CD4-positive, alpha-beta T cell treated with Interleukin-6 at 100 ng/mL for 8 hours (primary cell): ENCODE data around the gene FAM174B.
"Not testable (repeated sequence)": the region's sequence is repeated elsewhere in the genome, so short reads cannot be mapped to it uniquely, and the experiment has no call there.

Source experiments
- DNase-seq: peaks from one replicate; pipeline ENCODE4 v3.0.0-alpha.2; 2020; ENCODE audit warnings: mixed read lengths, low spot score

FAM174B gene

DNA sequence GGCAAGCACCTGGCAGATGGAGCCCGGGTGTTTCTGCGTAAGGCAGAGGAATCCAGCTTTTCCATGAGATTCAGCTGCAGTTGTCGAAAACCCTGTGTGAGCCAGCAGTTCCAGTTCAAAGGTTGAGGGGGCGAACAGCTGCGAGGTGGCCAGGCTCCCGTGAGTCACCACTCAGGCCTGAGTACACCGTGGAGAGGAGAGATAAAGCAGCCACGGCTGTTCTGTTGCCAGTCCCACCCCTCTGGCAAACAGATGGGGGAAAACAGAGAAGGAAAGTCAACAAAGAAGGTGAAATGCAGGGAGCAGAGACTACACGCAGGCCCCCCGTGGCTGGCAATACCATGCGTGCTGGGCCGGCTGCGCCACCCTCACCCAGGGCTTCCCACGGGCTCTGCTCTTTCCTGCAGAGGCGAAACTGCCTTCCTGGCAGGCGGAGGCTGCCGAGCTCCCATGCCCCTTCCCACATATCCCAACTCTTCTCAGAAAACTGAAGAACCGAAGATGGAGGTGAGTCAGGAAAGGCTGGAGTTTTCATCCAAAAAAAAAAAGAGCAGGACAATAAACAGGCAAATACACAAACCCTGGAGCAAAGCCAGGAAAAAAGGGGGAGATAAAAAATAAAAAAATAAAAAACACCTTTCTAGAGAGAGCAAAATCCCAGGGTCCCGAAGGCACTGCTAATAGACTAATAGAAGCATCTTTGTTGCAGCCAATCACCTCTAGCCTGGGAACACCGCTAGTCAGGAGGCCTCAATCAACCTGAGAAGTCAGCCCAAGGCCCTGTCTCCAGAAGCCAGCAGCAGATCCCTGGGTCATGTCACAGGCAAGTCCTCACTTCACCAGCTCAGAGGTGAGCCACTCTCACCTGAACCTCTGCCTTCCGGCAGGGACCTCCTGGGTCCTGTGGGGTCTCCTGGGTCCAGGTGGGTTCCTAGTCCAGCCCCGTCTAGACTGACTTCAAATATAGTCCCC lies 37.7 kb downstream of the FAM174B start:
- DNase-seq, result no peak

DNA sequence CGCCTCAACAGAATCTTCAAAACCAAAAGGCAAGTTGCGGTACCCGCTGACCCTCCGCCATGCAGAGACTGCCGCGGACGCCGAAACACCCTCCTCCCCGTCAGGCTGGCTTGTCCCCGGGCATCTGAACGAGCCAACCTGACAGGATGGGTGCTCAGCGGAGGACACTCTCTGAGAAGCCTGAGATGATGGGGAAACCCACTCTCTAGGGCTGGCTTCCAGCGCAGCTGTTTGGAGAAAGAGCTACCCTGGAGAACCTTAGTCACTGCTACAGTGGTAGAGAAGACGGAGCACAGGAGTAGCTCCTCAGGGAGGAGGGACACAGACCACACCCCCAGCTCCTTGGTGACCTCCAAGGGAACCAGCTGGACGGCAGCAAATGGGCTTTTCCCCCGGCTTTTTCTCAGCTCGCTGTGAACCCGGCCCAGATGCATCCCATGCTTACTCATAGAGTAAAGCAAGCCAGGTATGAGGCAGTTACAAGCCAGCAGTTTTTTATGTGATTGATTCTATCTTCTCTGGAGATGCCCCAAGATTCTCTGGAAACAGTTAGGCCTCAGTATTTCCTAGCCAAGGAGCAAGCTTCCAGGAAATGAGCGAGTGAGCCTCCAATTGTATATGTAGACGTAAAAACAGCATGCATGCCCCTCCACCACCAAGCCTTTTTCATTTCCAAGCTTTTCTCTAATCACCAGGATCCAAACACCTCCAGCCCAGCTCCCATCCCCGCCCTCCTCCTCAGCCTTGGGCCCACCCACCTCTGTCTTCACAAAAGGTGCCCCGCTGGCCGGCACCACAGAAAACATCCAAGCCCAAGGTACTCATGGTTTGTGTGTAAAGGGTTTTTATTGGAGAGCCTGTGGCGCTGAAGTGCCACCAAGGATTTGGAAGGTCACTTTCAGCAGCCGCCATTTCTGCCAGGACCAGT lies 38.7 kb downstream of the FAM174B start:
- no peak for DNase-seq

DNA sequence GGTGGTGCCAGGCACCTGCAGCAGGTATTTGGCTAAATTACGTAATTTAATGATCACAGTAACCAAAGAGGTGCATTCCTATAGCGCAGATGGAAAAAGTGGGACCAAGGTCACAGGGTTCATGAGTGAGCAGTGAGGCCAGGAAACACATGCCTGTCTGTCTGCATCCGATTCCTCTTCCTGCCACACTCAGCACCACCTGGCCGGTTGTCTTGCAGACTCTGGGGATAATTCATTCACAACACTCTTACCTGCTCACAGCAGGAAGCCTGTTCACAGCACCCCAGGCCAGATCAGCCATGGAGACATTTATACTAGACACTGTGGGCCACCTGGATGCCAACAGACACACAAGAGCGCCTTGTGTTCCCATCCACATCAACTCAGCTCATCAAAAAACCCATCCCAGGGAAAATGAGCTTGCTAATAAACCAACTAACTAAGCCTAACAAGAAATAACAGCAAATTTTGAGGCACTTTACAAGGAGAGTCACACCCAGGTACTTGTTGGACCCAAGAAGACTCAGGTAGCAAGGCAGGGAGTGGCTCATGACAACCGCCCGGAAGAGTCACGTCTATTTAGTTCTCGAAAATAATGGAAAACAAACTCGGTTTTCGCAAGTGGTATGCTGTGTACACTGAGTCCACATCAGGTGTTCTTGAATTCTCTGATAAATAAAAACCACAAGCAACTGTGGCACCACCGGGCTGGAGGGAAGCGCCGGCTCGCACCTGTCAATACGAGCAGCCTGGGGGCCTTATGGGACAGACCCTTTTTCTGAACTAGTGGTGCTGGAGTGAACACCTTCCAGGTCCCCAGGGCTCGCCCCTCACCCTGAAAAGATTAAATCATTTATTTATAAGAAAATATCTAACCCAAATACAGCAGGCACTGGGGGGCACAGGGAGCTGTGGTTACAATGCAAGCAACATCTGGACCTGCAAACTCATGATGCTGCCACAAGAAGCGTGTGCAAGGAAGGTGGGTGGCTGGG lies 40.5 kb downstream of the FAM174B start:
- DNase-seq, result no peak

DNA sequence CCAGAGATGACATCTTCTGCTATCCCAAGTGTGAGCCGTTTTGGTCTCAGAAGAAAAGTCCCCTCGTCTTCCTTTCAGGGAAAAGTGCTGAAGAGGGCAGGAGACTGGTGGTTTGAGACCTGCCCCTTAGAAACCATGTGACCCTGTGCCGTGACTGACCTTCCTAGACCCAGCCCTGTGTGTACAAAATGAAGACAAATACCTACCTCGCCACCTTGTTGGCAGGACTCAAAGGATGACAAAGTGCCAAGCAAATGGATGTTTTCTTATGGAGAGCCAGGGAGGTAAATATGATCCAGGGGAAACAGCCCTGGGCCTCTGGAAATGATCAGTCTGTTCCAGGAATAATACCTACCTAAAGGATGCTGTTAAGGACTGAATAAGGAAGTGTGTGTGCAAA lies 41.3 kb downstream of the FAM174B start:
- no peak for DNase-seq

DNA sequence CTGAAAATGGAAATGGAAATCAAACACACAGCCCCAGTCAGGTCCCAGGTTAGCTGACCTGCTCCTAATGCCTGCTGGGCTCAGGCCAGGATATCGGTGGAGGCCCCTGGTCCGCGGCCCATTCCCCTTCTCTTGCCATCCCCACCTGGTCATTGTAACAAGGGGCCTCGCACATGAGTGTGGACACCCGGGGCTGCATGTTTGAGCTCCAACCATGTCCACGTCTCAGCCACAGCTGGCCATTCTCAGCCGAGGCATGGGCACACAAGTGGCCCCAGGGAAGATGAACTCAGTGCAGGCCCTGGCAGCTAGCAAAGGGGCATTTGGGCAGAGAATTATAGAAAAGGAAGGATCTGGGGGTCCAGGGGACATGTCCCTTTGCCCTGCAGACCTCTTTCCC lies 41.7 kb downstream of the FAM174B start:
- DNase-seq, result no peak

DNA sequence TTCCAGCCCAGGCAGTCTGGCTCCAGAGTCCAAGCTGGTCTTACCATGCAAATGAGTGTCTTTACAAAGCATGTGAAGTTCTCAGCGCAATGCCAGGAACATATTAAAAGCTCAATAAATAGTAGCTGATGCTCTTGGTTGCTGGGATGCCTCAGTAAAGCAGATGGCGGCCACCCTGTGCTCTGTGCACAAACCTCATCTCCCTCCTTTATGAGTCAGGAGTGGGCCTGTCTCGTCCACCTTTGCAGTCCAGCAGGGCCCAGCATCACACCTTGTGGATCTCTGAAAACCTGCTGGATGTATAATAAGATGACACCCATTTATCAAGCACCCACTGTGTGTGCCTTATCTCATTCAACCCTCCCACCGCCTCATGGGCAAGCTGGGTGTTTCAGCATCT lies 42.7 kb downstream of the FAM174B start:
- DNase-seq, result no peak

DNA sequence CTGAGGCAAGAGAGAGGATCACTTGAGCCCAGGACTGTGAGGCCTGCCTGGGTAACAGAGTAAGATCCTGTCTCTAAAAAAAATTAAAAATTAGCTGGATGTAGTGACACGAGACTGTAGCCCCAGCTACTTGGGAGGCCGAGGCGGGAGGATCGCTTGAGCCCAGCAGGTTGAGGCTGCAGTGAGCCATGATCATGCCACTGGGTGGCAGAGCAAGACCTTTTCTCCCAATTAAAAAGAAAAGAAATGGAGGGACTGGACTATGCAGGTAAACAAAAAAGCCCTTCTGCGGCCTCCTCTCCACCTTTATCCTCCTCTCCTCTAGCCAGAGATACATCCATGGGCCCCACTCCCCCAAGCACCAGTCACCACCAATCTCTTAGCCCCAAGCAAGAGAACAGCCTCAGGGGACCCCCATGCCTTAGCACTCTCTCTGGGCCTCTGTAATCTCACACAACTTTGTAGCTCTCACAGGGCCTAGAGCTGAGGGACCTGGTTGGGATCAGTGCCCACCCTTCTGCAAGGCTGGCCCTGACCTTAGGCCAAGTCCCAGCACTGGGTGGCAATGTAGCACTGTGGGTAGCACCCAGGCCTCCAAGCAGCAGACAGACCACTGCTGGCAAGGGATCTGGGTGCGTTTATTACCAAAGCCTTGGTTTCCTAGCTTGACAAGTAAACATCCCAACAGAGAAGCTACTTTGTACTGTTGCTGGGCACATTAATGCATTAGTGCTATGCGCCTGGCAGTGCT lies 43.4 kb downstream of the FAM174B start:
- no peak for DNase-seq

DNA sequence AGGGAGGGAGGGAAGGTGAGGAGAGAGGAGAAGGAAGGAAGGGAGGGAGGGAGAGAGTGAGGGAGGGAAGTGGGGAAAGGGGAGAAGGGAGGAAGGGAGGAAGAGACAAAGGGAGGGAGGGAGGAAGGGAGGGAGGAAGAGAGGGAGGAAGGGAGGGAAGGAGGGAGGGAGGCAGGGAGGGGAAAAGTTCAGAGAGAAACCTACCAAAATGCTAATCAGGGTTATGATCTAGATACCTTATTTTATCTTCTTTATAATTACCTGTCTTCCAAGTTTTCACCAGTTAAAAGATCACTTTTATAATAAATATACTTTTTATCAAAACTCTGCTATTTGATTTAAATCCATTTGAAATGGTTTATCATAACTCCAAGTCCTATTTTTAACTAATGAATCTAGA lies 44.4 kb downstream of the FAM174B start:
- no peak for DNase-seq

DNA sequence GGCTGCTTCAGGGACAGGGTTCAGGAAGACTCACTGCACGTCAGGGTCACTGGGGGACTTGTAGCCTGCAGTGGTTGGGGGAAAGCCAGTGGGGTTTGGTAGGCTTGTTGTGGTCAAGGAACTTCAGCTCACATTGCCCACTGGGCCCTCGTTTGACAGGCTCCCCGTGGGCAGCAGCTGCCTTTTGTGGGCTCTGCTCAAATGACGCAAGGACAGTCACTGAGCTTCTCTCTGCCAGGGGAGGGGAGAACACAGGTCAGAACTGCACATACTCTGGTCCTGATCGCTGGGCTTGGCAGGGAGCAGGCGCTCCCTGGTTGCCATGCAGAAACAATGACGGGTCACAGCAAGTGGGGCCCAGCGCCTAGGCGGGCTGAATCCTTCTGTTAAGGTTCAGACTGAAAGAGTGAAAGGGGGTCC lies 45.5 kb downstream of the FAM174B start:
- DNase-seq, result no peak

DNA sequence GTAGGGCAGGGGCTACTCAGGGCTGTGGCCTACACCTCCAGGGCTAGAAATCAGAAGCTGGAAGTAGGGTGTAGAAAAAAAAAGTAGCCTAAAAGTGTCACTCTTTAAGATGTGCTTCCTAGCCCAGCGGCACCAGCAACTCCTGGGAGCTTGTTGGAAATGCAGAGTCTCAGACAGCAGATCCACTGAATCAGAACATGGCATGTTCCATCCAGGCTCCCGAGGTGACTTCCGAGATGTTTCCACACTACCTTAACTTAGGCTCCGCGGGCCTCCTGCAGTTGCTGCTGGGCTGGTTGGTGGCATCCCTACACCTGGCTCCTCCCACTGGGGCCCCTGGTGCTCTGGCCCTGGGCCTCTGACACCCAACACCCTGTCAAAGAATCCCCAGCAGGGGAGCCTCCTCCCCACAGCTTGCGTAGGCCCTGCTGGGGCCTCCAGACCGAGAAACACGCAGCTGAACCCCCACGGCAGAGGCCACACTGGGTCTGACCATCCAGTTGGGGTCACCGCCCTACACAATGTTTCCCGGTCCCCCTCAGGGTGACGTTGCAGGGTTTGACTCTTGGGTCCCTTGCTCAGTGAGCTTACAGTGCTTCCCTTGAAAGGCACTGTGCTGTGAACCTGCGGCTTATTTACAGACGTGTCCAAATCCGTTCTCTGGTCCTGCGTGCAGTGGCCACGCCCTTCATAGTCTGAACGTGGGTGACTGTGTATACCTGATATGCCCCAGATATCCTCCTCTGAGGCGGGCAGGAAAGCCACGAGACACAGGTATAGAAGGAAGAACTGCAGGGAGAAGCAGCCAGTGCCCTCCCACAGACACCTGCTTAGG lies 46.5 kb downstream of the FAM174B start:
- no peak for DNase-seq

DNA sequence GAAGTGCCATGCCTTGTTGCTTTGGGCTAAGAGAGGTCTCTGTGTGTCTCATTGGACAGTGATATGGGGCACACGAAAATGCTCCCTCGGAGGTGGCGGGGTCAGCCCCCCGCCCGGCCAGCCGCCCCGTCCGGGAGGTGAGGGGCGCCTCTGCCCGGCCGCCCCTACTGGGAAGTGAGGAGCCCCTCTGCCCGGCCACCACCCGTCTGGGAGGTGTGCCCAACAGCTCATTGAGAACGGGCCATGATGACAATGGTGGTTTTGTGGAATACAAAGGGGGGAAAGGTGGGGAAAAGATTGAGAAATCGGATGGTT lies 48.8 kb downstream of the FAM174B start:
- DNase-seq, result not testable (repeated sequence)

DNA sequence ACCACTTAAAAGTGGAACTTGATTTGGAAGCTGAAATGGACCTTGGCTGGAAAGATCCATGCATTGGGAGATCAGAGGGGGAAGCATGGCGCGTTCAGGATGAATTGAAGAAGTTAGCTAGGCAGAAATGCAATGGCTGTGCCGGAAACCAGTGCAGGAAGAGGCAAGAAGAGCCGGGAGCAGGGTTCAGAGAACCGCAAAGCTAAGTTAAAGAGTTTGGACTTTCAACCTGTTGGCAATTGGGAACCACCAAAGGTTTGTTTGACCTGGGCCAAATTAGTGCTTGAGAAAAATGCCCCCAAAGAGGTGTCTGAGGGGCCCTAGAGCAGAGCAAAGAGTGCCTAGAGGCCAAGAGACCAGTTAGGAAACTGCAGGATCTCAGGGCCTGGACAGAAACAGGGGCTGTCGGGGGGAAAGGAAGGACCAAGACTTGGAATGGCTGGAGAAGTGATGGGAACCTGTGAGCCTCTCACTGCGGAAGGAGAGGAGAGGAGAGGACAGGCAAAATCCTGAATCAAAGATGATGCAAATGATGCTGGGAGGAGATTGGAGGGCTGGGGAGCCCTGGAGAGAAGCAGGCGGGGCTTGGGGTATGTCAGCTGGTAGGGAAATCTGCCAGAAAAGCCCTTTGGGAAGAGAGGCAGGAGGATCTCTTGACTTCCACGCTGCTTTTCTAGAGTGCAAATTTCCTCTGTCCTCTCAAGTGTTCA lies 49.3 kb downstream of the FAM174B start:
- DNase-seq, result no peak

DNA sequence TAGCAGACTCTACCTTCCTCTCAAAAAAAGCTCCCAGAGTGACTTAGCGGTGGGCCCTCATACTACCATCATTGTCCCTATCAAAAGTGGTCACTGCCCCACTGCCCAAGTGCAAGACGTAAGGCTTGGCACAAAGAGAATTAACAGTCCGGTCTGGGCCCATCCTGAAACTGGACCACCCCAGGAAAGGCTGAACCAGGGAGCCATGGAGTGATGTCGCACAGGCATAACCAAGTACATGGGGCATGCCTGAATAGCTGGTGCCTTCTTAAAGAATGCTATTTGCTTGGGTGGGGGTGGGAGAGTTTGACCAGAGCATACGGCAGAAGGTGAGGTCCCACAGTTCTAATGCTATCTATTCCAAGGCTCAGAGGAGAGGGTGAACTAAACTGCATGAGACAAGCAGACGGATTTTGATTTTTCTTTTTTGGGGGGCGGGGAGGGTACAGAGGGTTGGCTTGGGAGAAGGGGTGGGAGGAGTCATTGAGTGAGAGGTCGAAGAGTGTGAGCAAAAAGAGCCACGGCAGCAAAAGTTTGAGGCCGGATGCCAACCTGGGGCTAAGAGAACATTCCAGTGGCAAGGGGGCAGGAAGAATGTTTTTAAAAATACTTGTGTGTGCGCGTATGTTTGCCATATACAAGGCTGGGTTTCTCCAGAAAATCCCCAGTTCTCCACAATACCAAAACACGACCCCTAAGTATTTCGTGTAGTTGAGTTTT lies 50.2 kb downstream of the FAM174B start:
- DNase-seq, result no peak

DNA sequence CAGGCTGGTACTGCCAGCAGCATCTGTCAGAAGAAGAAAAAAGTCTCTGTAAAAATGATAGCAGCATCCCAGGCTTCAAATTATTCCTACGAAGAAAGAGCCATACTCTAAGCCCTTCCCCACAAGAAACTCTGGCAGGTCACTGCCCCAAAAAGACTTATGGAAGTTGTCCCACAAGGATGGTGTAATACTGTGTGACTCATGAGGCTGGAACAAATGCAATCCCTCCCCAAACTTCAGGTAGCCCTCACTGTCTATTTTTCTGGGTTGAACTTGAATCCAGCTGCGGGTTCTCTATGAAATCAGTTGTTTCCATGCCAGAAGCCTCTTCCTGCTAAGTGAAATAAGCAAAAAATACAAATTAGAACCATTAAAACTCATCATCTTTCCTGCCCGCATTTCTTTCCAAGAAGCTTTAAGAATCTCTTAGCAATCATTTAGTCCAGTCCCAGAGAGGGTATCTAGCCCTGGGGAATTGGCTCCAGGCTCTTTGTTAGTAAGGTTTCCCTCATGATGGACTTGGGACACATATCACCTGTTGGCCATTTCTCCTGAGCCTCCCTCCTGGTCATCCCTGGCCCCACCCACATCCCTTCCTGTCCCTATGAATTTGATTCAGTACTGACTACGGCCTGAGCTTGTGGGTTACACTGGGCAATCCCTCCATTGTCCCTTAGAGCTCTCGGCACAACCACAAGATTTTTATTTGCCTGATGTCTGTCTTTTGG lies 51.7 kb downstream of the FAM174B start:
- DNase-seq, result no peak

DNA sequence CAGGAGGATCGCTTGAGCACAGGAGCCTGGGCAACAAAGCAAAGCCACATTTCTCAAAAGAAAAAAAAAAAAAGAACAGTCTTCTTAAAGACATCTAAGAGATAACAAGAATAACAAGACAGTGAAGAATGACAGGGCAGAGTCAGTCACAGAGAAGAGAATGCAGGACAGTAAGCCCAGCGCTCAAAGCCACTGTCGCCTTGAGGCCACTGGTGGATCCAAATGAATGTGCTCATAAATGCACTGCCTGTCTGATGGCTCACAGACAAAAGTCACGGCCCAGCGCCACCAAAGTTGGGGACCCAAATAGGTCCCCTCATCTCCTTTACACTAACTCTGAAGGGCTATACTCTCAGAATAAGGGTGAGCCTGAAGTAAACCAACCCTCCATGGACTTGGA lies 52.3 kb downstream of the FAM174B start:
- DNase-seq, result no peak

DNA sequence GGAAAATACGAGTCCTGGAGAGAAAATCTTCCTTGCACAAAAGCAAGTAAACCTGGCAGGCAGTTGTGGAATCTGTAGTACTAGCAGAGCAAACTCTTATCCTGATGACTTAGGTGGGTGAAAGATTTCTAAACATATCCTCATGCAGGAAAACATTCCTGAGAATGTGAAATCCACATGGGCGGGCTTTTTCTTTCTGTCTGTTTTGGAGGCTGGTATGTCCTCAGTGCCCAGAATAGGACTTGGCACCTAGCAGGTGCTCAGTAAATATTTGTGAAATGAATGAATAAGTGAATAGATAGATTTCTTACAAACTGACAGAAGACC lies 53.3 kb downstream of the FAM174B start:
- DNase-seq, result no peak

DNA sequence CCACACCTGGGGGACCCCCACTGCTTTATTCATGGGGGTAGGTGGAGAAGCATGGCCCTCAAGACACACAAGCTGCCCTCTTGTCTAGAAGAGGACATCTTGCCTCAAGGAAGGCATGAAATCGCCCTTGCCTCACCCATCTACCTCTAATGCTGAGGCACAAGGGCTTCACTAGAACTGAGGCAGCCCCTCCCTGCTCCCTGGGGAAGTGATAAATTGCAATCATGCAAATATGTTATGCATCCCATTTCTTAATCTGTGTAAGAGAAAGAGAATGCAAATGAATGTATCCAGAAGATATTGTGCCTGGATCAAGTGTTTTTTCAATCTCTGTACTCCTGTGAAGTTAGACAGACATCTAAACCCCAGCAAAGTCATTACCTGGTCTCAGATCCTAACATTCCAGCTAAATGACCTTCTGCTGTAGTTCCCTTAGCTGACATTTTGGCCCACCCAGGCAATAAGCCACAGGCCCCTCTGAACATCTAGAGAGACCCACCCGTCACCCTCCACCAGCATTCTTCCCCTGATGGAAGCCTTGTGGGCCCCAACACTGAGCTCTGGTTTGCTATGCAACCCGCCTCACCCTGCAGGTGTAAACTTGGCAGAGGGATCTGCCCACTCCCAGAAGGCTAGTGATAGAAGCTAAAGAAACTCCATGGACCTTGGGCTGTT lies 53.8 kb downstream of the FAM174B start:
- DNase-seq, result no peak

DNA sequence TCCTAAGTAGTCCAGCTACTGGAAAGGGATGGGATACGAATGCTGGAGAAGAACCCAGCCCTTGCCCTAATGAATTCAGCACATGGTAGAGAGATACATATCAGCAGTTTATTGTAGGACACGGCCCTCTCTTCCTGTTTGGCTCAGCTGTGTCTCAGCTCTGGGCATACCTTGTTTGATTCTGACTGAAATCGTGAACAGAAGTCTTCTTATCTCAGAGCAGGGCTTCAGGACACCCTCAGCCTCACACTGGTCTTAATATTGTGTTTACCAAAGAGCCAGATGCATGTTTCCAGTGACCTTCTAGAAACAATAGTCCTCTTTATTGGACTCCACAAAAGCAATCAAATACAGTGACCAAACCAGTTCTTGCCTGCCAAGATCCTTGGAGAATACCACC lies 54.7 kb downstream of the FAM174B start:
- DNase-seq, result no peak
